Activated CD4-positive, alpha-beta T cell treated with anti-CD3 and anti-CD28 coated beads for 36 hours (primary cell): ENCODE data around the gene DCLK1. TPM values are rescaled to one million over a fixed set of nuclear protein-coding genes. Genes with fewer than 3 reads are reported as not detected.

Experiments used
- ATAC-seq: fragments of 200-7000 bp; cut with Tn5 transposase; one replicate; pipeline ENCODE4 v1.10.0; 2021; ENCODE audit warnings: mild to moderate bottlenecking, moderate library complexity
- CTCF ChIA-PET: fragments of 350-600 bp; sonication (Branson Sonifier 250); formaldehyde crosslinking; loops from one replicate; lab custom pipeline; 2021; ENCODE audit warnings: antibody characterized with exemption; lab: Charles Lee
- POLR2A ChIA-PET: fragments of 350-600 bp; sonication (Branson Sonifier 250); formaldehyde crosslinking; loops from one replicate; lab custom pipeline; 2021; ENCODE audit warnings: antibody characterized with exemption, inconsistent platforms; lab: Charles Lee
- DNase-seq: peaks from one replicate; pipeline ENCODE4 v3.0.0-alpha.2; 2020
- H3K27ac Mint-ChIP-seq: one replicate; pipeline ENCODE4 v1.8.0; 2021; ENCODE audit warnings: mixed read lengths
- H3K27me3 Mint-ChIP-seq: one replicate; pipeline ENCODE4 v1.8.0; 2021; ENCODE audit warnings: mixed read lengths
- H3K36me3 Mint-ChIP-seq: one replicate; pipeline ENCODE4 v1.8.0; 2021; ENCODE audit warnings: low read depth, mixed read lengths
- H3K4me1 Mint-ChIP-seq: one replicate; pipeline ENCODE4 v1.8.0; 2021; ENCODE audit warnings: mixed read lengths
- H3K4me3 Mint-ChIP-seq: one replicate; pipeline ENCODE4 v1.8.0; 2021; ENCODE audit warnings: mild to moderate bottlenecking, moderate library complexity, mixed read lengths
- H3K9me3 Mint-ChIP-seq: one replicate; pipeline ENCODE4 v1.8.0; 2021; ENCODE audit warnings: low read depth, mixed read lengths
- intact Hi-C, 2 experiments: fragments of 100-400 bp; cut with DNase I in 1 of 2; cut with micrococcal nuclease in 1 of 2; formaldehyde crosslinking; loops; one replicate each; pipeline versions ENCODE4 v1.14.2 to v1.15.1; 2022 to 2024; cut with DNase I, micrococcal nuclease
- total RNA-seq, 2 experiments: library from RNA; stranded (reverse); gene quantifications; one replicate each; pipeline ENCODE4 v1.2.3, GENCODE V29; 2021

Gene DCLK1
- total RNA-seq, 2 experiments from 2014 or later, result not detected

DNA sequence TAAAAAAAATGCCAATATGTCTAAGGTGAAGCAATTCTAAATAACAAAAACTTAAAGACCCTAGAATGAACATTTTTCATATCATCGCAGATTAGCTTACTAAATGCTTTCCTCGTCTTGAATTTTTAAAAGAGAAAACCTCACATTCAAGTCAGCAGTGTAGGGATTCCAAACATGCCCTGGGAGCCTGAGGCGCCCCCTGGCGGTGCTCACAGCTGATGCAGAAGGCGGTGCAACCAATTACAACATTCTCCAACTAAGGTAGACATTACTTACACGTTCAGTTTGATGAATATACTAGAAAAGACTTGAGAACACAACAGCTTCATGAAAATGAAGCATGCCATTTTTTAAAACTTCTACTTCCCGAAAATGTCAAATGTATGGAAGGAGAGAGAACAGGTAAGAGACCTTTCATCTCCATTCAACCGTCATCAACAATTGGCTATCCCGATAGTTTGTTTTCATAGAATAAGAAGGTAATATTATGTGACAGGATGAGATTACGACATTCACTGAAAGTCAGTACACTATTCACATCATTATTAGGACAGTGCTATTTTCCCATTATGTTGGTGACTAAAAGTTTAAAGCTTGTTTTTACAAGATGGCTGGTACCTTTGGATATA lies 304.4 kb downstream of the DCLK1 start:
- H3K36me3 Mint-ChIP-seq, result no peaks in the 10 kb centered on the region
- ChIA-PET CTCF (interaction anchor here (0.7 kb wide), 2 partner anchors 8 to 37 kb away, joined by 3 read pairs; no protein-coding TSS in a partner anchor), POLR2A (no interaction called here)
- intact Hi-C loops, result no loop called here
- H3K9me3 Mint-ChIP-seq, result peaks cover 2% of the 10 kb centered on the region
- ATAC-seq (no peak), DNase-seq (peak; percentile 37)
- no peak overlapping the region for H3K27ac Mint-ChIP-seq
- H3K27me3 Mint-ChIP-seq, result no peaks in the 10 kb centered on the region
- H3K4me1 Mint-ChIP-seq, result no peaks in the 10 kb centered on the region
- no peak overlapping the region for H3K4me3 Mint-ChIP-seq

GRCh38 chr13:35824825-35825224 lies 306.4 kb downstream of the DCLK1 start:
- Mint-ChIP-seq H3K9me3 (peaks cover 2% of the 10 kb centered on the region), H3K36me3 (no peaks in the 10 kb centered on the region), H3K27ac (no peak overlapping the region), H3K27me3 (no peaks in the 10 kb centered on the region), H3K4me3 (no peak overlapping the region), H3K4me1 (no peaks in the 10 kb centered on the region)
- DNase-seq, result no peak
- ChIA-PET CTCF (no interaction called here), POLR2A (no interaction called here)
- intact Hi-C loops, result no loop called here
- ATAC-seq, result no peak

DNA sequence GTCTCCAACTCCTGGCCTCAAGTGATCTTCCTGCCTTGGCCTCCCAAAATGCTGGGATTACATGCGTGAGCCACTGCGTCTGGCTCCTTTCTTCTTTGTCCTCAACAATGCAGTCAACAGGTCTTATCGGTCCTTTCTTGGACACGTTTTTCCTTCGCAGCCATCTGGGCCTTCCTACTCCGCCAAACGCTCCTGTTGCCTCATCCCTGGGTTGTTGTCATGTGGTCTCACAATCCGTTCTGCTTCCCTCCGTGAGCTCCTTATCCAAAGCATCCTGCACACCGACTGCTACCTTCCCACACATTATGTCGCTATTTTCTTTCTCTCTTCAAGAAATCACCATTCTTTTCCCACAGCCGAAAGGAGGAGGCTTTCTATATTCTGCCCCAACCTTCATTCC lies 306.8 kb downstream of the DCLK1 start:
- Mint-ChIP-seq H3K4me3 (no peak overlapping the region), H3K36me3 (no peaks in the 10 kb centered on the region), H3K27me3 (no peaks in the 10 kb centered on the region), H3K27ac (no peak overlapping the region), H3K4me1 (no peaks in the 10 kb centered on the region), H3K9me3 (peaks cover 2% of the 10 kb centered on the region)
- no peak for ATAC-seq
- POLR2A ChIA-PET, result no interaction called here
- CTCF ChIA-PET, result no interaction called here
- no peak for DNase-seq
- intact Hi-C loops, result no loop called here

DNA sequence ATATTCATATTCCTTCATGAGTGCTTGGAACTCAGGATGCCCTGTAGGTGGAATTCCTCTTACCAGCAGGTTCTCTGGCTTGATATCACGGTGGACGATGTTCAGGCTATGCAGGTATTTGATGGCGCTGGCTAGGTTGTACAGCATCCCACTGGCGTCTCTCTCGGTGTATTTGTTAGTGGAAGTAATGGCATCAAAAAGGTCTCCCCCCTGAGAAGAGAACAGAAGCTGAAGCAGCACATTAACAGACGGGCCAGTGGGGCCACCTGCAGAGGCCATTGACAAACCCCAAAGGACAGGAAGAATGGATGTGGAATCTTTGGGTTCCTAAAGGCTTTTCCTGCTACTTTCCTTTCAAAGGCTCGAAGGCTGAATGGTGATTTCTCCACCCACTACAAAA lies 308.5 kb downstream of the DCLK1 start:
- H3K27me3 Mint-ChIP-seq, result peaks cover 2% of the 10 kb centered on the region
- H3K36me3 Mint-ChIP-seq, result no peaks in the 10 kb centered on the region
- no peak overlapping the region for H3K27ac Mint-ChIP-seq
- no peak for DNase-seq
- H3K4me3 Mint-ChIP-seq, result no peak overlapping the region
- H3K4me1 Mint-ChIP-seq, result no peaks in the 10 kb centered on the region
- CTCF ChIA-PET, result no interaction called here
- intact Hi-C loops, result no loop called here
- H3K9me3 Mint-ChIP-seq, result peaks cover 2% of the 10 kb centered on the region
- POLR2A ChIA-PET, result no interaction called here
- ATAC-seq, result no peak

DNA sequence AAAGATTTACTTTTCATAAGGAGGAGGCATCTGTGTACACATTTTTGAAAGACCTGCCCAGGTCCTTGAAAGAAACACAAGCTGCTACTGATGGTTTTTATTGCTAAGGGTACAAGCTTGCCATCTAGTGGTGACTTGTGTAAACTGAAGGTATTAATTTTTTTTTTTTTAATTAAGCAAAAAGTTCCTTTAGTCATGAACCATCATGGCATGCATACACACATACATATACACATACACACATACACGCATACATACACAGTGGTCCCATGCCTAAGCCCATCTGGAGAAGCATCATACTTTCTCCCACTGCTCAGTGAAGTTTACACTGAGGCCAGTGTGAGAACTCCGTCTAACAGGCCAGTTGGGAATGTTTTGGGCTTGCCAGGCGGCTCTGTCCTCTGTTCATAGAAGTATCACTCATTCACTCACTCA lies 312.5 kb downstream of the DCLK1 start:
- no peak for ATAC-seq
- Mint-ChIP-seq H3K36me3 (no peaks in the 10 kb centered on the region), H3K4me1 (no peaks in the 10 kb centered on the region), H3K9me3 (no peaks in the 10 kb centered on the region), H3K27ac (no peak overlapping the region), H3K4me3 (no peak overlapping the region), H3K27me3 (peaks cover 2% of the 10 kb centered on the region)
- DNase-seq, result no peak
- intact Hi-C loops, result no loop called here
- CTCF ChIA-PET, result interaction anchor here (0.6 to 1.4 kb wide), 8 partner anchors 8 to 654 kb away, joined by 3 to 6 read pairs (median 3); no protein-coding TSS in a partner anchor
- POLR2A ChIA-PET, result no interaction called here

DNA sequence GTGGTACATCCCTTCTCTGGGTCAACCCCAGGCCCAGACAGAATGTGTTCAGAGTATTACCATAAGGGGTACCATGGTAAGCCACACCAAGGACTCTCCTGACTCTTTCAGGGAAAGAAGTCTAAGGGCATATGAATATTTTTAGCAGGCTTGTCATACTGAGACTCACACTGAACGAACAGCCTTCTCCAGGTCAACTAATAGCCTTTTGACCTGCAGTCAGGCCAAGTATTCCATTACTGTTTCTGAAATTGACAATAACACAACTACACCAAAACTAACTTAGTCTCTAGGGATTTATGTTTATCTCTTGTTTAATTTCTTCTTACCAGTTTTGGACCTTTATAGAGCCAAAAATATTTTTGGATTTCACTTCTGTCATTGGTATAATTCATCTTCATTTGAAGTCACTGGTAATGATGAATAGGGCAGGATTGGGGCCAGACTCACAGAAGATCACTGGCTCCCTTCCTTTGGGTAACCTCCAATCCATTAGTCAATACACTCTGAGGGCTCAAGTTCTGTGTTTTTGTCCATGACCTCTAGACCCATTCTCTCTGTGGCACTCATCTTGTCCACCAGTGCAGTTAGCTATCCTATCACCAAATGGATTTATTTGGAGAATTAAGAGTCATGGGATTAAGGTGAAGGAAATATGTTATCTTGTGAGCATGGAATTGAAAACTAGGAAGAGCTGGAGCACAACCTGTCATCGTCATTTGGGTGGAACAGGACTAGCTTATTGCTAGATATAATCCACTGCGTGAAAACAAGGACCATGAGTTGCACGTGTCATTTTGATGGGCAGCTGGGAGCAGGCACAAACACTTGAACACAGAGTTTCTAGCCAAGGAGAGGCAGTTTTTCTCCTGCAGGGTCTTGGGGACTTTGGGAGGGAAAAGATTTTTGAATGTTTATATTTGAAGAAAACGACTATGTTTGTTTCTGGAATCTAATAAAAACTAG lies 313.3 kb downstream of the DCLK1 start:
- no peak for DNase-seq
- Mint-ChIP-seq H3K36me3 (no peaks in the 10 kb centered on the region), H3K9me3 (no peaks in the 10 kb centered on the region), H3K27ac (no peak overlapping the region), H3K4me3 (no peak overlapping the region), H3K27me3 (peaks cover 2% of the 10 kb centered on the region), H3K4me1 (no peaks in the 10 kb centered on the region)
- no peak for ATAC-seq
- ChIA-PET CTCF (interaction anchor here (0.6 to 1.4 kb wide), 8 partner anchors 9 to 654 kb away, joined by 3 to 6 read pairs (median 3); no protein-coding TSS in a partner anchor), POLR2A (no interaction called here)
- intact Hi-C loops, result no loop called here

GRCh38 chr13:35814605-35815011 lies 316.6 kb downstream of the DCLK1 start:
- POLR2A ChIA-PET, result no interaction called here
- Mint-ChIP-seq H3K4me3 (no peak overlapping the region), H3K27ac (no peak overlapping the region), H3K4me1 (no peaks in the 10 kb centered on the region), H3K9me3 (no peaks in the 10 kb centered on the region), H3K27me3 (peaks cover 2% of the 10 kb centered on the region), H3K36me3 (no peaks in the 10 kb centered on the region)
- intact Hi-C loops, result no loop called here
- ATAC-seq (no peak), DNase-seq (no peak)
- CTCF ChIA-PET, result interaction anchor here (0.7 kb wide), 1 partner anchor 479 kb away, joined by 3 read pairs; no protein-coding TSS in a partner anchor

DNA sequence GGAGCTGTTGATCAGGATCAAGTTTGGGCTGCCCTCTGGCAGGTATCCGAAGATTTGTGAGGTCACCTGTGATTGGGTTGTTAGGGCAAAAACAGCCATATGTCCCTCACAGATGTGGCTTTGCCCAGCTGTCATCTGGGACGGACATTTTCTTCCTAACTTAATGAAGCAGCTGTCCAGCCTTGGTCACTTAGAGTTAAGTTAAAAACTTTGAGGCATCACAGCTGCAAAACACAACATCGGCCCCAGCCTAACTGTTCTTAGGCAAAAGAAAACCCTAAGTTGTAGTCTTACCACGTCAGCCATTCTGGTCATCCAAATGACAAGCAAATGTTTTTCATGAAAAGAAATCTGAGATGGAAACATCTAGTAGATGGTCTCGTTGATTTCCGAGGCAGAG lies 318.4 kb downstream of the DCLK1 start:
- no peak overlapping the region for H3K27ac Mint-ChIP-seq
- H3K4me1 Mint-ChIP-seq, result no peaks in the 10 kb centered on the region
- no peak overlapping the region for H3K4me3 Mint-ChIP-seq
- POLR2A ChIA-PET, result no interaction called here
- CTCF ChIA-PET, result interaction anchor here (1.1 to 1.2 kb wide), 2 partner anchors 9 to 17 kb away, joined by 3 to 4 read pairs; no protein-coding TSS in a partner anchor
- no peaks in the 10 kb centered on the region for H3K36me3 Mint-ChIP-seq
- H3K9me3 Mint-ChIP-seq, result no peaks in the 10 kb centered on the region
- H3K27me3 Mint-ChIP-seq, result peaks cover 2% of the 10 kb centered on the region
- ATAC-seq (no peak), DNase-seq (no peak)
- intact Hi-C loops, result no loop called here

DNA sequence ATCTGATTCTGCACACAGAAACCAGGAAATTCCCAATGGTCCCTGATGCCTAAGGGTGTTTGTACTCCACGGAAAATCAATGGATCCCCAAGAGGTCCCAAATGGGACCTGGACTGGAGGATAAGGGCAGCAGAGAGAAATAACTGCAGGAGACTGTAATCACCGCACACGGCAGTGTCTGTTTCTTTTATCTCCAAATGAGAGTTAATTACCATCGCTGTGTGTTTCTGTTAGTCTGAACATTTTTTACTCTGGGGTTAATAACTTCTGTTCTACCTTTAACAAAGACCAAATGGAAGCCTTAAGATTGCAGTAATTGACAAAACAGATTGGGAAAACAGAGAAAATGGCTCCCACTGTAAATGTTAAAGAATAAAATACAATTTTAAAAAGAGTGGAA lies 320.9 kb downstream of the DCLK1 start:
- Mint-ChIP-seq H3K36me3 (no peaks in the 10 kb centered on the region), H3K4me3 (no peak overlapping the region), H3K27ac (no peak overlapping the region), H3K4me1 (no peaks in the 10 kb centered on the region), H3K27me3 (peaks cover 2% of the 10 kb centered on the region), H3K9me3 (no peaks in the 10 kb centered on the region)
- ChIA-PET POLR2A (no interaction called here), CTCF (no interaction called here)
- intact Hi-C loops, result no loop called here
- DNase-seq, result no peak
- ATAC-seq, result no peak

- no peaks in the 10 kb centered on the region for H3K36me3 Mint-ChIP-seq
- no peak for DNase-seq
- no peak for ATAC-seq
- H3K27ac Mint-ChIP-seq, result no peak overlapping the region
- intact Hi-C loops, result no loop called here
- no peaks in the 10 kb centered on the region for H3K4me1 Mint-ChIP-seq
- no peak overlapping the region for H3K4me3 Mint-ChIP-seq
- ChIA-PET POLR2A (no interaction called here), CTCF (no interaction called here)
- H3K27me3 Mint-ChIP-seq, result peaks cover 2% of the 10 kb centered on the region
- no peaks in the 10 kb centered on the region for H3K9me3 Mint-ChIP-seq
Measured at GRCh38 chr13:35808846-35809245, 322.3 kb downstream of the DCLK1 start.

DNA sequence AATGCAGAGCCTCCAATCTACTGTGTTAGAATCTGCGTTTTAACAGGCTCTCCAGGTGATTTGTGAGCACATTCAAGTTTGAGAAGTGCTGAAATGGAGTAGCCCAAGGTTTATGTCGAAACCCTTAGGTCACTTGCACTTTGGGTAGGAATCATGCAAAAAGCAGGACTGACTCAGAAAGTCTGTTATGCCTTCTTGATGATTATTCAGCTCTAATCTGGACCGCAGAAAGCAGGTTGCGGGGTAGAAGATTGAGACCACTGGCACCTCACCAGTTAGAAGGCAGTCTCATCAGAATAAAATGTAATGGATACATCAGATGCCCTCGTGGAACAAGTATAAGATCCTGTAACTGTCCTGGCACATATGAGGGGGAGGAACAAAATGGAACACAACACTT lies 326.3 kb downstream of the DCLK1 start:
- ChIA-PET POLR2A (no interaction called here), CTCF (no interaction called here)
- no peak overlapping the region for H3K27ac Mint-ChIP-seq
- H3K4me3 Mint-ChIP-seq, result no peak overlapping the region
- no peaks in the 10 kb centered on the region for H3K4me1 Mint-ChIP-seq
- DNase-seq (no peak), ATAC-seq (no peak)
- peaks cover 2% of the 10 kb centered on the region for H3K27me3 Mint-ChIP-seq
- intact Hi-C loops, result no loop called here
- H3K36me3 Mint-ChIP-seq, result no peaks in the 10 kb centered on the region
- H3K9me3 Mint-ChIP-seq, result no peaks in the 10 kb centered on the region
